GM19099 (cell line): ENCODE data around the gene ZMYND8.

Experiments used
- POLR2A ChIP-seq: IDR thresholded peaks from 3 replicates; pipeline ENCODE4 v1.6.1; 2011; ENCODE audit warnings: low read depth; ENCODE audit not compliant: insufficient read length; ENCODE audit errors: extremely low read depth

Gene ZMYND8

DNA sequence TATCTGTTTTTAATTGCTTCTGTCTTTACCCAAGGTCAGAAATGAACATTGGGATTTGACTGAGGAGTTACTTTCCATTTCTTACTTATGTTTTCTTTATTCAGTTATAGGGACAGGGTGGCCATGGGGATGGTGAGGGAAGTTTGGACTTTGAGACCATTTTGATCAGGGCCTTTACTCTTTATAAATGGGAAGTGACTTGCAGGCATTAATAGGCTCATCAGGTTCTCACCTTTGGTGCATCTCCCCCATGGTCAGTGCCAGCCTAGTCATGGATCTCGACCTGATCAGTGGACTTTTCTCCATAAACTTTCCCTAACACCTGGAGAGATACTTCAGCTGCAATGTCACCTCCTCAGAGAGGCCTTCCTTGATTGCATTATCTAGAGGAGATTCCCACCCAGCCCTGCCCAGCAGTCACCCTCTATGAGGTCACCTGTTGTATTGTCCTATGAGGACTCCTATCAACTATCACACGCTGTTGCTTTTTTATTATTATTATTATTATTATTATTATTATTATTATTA, 16.8 kb upstream of the ZMYND8 start:
- TF ChIP-seq POLR2A: no peak

DNA sequence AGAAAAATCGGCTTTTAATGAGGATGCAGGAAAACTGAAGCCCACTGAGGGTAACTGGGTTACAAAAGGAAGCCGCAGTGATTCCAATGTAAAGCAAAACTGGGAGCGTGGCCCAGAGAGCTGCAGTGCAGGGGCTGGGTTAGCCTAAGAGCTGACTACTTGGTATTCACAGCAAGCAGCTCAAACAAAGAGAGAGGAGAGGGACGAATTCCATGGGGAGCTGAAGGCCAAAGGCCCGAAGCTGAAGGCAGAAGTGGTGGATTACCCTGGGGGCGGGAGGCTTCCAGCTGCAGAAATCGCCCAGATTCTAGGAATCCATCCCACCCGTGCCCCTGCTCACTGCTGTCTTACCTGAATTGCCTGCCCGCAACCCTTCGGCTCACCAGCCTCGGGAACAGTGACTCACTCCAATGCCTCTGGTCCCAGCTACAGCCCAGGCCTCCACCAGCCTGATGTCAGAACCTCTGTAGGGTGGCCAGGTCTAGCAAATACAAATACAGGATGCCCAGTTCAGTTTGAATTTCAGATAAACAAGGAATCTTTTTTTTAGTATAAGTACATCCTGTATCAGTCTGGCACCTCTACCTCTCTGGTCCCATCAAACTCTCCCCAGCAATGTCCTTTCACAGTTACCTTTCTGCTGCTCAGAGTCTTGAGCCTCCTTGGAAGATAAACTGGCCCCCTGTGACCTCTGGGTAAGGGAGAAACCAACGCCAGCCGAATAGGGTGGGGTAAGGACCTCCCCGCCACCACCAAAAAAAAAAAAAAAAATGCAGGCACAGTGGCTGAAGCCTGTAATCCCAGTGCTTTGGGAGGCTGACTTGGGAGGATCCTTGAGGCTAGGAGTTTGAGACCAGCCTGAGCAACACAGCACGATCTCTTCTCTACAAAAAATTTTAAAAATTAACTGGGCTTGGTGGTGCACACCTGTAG, 14.6 kb upstream of the ZMYND8 start:
- no peak for TF ChIP-seq POLR2A

DNA sequence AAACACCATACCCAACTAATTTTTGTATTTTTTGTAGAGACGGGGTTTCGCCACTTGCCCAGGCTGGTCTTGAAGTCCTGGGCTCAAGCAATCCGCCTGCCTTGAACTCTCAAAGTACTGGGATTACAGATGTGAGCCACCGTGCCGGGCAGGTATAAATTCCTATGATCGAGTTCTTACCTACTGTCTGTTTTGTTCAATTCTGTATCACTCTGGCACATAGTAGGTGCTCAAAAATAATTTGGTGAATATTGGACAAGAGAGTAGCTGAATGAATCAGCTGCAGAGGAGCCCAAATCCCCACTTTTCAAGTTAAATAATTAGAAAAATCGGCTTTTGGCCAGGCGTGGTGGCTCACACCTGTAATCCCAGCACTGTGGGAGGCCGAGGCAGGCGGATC, 13.7 kb upstream of the ZMYND8 start:
- TF ChIP-seq POLR2A: no peak

DNA sequence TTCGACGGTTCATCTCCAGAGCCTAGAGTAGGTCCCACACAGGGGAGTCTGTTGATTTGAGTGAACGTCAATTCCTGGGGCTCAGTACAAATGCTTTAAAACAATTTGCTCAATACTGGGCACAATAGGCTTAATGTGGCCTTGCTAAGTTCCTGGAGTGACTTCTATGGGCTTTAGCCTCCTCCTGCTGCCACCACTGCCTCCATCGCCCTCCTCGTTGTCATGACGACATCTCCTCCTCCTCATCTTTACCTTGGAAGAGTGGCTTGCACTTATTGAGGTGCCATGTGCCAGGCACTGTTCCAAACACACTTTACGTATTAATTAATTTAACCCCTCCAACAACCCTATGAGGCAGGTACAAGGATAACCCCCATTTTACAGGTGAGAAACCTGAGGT, 11.8 kb upstream of the ZMYND8 start:
- TF ChIP-seq POLR2A: no peak

DNA sequence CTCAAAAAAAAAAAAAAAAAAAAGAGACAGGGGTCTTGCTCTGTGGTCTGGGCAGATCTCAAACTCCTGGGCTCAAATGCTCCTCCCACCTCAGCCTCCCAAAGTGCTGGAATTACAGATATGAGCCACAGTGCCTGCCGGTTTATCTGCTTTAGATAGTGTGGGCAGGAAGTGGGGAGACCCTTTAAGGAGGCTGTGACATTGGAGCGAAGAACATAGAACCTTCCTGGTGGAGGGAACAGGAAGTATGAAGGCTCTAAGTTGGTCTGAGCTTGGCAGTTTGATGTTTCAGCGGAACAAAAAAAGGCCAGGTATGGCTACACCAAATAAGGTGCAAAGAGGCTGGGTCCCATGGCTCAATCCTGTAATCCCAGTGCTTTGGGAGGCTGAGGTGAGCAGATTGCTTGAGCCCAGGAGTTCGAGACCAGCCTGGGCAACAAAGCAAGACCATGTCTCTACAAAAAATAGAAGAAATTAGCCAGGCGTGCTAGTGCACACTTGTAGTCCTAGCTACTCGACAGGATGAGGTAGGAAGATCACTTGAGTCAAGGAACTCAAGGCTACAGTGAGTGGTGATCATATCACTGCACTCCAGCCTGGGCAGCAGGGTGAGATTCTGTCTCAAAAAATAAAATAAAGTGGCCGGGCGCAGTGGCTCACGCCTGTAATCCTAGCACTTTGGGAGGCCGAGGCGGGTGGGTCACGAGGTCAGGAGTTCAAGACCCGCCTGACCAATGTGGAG, 8.7 kb upstream of the ZMYND8 start:
- no peak for TF ChIP-seq POLR2A

DNA sequence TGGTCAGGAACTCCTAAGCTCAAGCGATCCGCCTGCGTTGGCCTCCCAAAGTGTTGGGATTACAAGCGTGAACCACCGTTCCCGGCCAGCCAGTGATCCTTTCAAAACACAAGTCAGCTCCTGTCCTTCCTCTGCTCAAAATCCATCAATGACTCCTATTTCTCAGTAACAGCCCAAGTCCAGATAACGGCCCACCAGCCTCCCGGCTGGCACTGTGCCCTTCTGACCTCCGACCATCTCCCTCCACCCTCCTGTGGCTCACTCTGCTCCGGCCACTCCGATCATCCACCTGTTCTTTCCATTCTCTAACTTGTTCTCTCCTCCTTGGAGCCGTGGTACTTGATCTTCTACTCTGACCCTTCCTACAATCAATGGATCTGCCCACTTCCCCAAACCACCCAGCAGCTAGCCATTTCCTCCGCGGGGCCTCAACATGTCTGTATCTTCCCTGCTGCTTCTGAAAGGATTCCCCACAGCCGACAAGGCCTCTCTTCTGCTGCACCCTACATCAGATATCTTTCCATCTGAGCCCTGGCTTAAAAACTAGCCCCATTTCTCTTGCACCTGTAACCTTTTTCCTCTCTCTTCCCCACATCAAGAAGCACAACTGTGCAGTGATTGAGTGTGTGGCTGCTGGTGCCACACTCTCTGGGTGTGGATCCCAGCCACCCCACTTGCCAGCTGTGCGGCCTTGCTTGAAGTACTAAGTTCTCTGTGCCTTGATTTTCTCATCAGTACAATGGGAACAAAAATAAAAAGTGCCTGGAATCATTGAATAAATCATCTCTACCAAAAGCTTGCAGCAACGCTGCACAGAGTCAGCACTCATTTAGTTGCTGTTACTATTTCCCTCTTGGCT, 6.1 kb upstream of the ZMYND8 start:
- no peak for TF ChIP-seq POLR2A

DNA sequence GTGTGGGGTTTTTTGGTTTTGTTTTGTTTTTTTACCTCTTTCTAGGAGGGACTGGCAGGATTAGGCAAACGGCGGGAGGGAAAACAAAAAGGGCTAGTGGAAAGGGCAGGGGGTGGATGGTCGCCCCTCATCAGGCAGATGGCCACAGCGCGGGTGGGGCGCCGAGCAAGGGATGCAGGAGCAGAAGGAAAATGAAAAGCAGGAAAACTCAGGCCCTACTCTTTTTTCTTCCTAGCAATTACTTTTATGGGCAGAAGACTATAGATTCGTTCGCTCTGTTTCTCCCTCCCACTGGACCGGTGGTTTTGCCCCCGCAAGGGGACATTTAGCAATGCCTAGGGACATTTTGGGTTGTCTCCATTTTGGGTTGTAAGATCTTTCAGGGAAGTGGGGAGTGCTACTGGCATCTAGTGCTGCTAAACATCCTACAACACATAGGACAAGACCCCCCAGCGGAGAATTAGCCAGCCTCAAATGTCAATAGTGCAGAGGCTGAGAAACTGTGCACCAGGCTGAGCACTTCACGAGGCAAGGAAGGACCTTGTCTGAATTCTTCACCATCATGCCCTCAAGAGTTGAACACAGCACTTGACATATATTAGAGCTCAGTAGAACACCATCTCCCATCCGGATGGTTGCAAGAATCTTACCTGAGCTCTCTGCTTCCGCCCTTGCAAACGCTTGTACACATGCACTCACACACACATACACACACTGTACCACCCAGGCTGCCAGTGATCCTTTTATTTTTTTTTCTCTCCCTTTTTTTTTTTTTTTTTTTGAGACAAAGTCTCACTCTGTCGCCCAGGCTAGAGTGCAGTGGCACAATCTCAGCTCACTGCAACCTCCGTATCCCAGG, 4.8 kb upstream of the ZMYND8 start:
- TF ChIP-seq POLR2A: no peak

DNA sequence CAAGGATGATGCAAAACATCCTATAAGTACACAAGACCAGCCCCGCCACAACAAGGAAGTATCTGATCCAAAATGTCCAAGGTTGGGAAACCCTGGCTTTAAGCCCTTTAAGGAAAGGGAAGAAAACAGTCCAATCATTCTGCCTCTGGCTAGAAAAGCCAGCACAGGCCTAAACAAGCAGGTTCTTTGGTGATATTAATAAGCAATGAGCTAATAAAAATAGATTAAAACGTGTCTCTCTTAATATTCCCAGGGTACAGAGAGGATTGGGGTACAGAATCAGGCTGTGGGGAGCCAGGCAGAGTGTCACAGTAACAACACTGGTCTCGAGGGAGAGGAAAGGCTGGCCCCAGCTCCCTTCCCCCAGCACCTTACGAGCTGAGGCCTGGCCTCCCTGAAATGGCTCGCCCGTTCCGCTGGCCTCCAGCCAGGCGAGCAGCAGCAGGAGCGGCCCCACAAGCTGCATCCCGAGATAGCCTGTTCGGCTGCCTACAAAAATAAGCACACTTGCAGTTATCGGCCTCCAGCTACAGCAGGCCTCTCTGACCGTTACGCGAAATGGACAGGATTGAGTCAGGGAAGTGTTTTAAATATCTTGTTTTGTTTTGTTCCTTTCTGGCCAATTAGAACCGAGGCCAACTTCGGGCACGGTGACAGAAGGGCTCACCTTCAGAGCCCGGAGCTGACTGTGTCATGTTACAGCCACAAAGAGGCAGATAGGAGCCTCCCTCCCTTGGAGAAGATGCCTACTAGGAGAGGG, 4.0 kb upstream of the ZMYND8 start:
- peak; percentile 64 for TF ChIP-seq POLR2A

DNA sequence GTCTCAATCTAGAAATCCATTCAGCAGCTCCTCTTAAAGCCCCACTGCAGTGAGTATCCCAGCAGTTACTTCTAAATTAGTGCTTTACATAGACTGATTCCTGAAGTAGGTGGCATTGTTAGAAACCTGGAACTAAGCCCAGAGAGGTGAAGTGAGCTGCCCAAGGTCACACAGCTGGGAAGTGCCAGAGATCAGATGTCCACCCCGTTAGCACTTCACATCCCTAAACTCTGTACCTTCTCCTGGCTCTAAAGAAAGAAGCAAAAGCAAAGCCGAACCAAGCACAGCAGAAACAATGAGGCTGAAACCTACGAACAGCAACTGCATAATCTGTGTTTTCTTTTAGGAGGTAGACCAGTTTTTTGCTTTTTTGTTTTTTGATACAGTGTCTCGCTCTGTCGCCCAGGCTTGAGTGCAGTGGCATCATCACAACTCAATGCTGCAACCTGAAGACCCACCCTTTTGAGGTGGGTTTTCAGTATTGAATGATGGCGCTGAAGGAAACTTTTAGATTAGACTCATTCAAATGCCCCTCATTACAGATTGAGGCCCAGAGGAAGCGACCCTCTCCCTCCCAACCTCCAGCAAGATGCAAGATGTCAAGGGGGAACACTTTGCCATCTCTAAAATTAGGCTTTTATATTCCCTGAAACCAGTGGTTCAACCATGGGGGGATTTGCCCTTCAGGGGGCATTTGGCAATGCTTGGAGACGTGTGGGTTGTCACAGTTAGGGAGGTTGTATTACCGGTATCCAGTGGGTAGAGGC, 3.2 kb upstream of the ZMYND8 start:
- TF ChIP-seq POLR2A: no peak

DNA sequence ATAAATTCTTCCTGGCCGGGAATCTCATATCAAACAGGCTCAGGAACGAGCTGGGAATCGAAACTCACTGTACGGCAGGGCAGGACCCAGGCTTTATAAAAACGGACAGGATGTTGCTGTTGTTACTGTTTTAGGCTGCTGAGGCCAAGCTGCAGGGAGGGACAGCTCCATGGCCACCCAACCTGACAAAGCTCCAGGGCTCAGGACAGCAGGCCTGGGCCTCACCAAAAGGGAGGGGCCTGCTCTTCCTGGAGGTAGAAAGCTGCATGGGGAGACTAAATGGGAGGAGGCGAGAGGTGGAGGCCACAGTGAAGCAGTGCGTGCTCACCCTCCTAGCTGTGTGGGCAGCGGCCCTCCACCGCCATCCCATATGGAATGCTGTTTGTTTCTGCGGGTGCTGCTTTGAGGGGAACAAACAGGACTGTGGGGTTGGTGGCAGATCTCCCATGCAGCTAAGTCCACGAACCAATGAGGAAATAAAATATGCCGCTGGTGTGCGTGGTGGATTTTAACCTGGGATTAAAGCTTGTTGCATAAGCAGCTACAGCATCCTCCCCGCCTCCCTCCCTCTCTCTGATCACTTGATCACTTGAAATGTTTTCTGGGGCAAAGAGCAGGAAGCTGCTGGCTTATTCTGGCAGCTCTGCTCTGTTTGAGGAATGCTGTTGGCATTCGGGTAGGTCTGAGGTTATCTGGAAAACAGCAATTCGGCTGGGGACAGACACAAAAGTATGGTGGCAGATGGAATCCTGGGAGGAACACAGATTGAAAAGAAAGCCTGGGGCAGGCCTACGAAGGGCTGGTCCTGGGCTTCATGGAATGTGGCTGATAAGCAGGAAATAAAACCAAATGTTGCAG, 2.4 kb upstream of the ZMYND8 start:
- TF ChIP-seq POLR2A: peak; percentile 8

DNA sequence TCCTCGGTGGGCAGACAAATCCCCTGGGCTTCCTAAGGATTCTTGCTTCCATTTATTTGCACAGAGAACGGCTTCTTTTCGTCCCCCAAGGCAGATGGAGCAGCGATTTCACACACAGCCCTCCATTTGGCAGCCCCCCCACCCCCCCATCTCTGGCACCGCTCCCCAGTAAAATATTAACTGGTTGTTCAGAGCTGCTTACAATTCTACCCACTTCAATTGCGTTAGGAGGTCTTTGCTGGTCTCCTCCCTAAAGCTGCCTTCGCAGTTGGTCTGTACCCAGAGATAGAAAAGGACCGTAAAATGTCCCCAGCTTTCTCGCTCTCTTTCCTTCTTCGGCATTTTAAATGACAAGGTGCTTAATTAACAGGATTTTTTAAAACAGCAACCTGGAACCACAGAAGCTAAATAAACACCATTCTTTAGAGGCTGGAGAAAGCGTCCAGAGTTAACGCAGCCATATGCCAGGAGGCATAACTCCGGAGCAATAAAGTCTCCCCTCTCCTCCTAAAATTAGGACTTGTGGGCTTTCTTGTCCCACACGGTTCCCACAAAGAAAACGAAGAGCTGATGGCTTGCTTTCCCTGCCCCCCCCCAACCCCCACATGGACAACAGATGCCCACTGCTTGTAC, 1.7 kb upstream of the ZMYND8 start:
- TF ChIP-seq POLR2A: no peak
